Activated naive CD8-positive, alpha-beta T cell treated with anti-CD3 and anti-CD28 coated beads, Interleukin-2, amount 10 ng/mL, durations not matched to agents 7 days and 5 days (primary cell): ENCODE results near the gene PTPRD. TPM values are rescaled to one million over a fixed set of nuclear protein-coding genes. Genes with fewer than 3 reads are reported as not detected.

Experiments used
- ATAC-seq: fragments of 150-1000 bp; cut with Tn5 transposase; one replicate; pipeline ENCODE4 v1.10.0; 2021; ENCODE audit warnings: low read depth, moderate library complexity
- POLR2A ChIA-PET: fragments of 350-600 bp; sonication (Branson Sonifier 250); formaldehyde crosslinking; loops from one replicate; lab custom pipeline; 2021; ENCODE audit warnings: antibody characterized with exemption; lab: Charles Lee
- DNase-seq: peaks from one replicate; pipeline ENCODE4 v3.0.0; 2021
- H3K27ac Mint-ChIP-seq: one replicate; pipeline ENCODE4 v1.8.0; 2022; ENCODE audit warnings: mild to moderate bottlenecking, mixed read lengths
- H3K27me3 Mint-ChIP-seq: one replicate; pipeline ENCODE4 v1.8.0; 2022; ENCODE audit warnings: mild to moderate bottlenecking, moderate library complexity, mixed read lengths
- H3K36me3 Mint-ChIP-seq: one replicate; pipeline ENCODE4 v1.8.0; 2021; ENCODE audit warnings: mild to moderate bottlenecking, mixed read lengths
- H3K4me1 Mint-ChIP-seq: one replicate; pipeline ENCODE4 v1.8.0; 2021; ENCODE audit warnings: mixed read lengths
- H3K4me3 Mint-ChIP-seq: one replicate; pipeline ENCODE4 v1.8.0; 2022; ENCODE audit warnings: mild to moderate bottlenecking, moderate library complexity, mixed read lengths
- H3K9me3 Mint-ChIP-seq: one replicate; pipeline ENCODE4 v1.8.0; 2021; ENCODE audit warnings: mixed read lengths
- total RNA-seq, 2 experiments: library from RNA; stranded (reverse); gene quantifications; one replicate each; pipeline ENCODE4 v1.2.3, GENCODE V29; 2021

Gene PTPRD
- total RNA-seq, 2 experiments from 2014 or later = not detected

DNA sequence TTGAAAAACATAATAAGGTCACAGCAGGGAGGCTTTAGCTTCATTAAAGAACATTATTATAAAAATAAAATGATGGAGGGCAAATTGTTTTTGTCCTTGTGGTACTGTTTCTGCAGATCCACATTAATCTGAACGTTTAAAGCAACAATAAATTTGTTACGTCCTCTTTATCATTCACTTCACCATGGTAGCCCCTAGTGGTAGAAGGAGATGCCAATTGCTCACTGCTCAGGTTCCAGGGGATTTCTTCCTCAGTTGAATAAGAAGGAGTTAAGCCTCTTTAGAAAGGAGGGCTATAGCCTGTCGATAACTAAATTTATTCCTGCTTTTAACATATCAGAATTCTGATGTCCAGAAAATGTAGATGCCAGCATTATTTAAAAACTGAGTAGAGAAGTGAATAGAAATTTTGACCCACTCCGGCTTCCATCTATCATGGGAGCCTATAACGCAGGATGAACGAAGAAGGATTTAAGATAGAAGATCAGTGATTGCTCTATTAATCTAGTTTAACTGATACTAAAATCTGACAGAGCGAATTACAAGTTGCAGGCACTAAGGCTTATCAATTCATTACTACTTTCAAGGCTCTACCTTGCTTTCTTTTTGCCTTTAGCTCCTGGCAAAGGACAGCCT lies 692.3 kb downstream of the PTPRD start:
- H3K4me3 Mint-ChIP-seq = no peak overlapping the region
- DNase-seq = no peak
- no peak for ATAC-seq
- H3K27me3 Mint-ChIP-seq = no peaks in the 10 kb centered on the region
- no peaks in the 10 kb centered on the region for H3K36me3 Mint-ChIP-seq
- POLR2A ChIA-PET = no interaction called here
- H3K9me3 Mint-ChIP-seq = no peaks in the 10 kb centered on the region
- peaks cover 1% of the 10 kb centered on the region for H3K4me1 Mint-ChIP-seq
- no peak overlapping the region for H3K27ac Mint-ChIP-seq

DNA sequence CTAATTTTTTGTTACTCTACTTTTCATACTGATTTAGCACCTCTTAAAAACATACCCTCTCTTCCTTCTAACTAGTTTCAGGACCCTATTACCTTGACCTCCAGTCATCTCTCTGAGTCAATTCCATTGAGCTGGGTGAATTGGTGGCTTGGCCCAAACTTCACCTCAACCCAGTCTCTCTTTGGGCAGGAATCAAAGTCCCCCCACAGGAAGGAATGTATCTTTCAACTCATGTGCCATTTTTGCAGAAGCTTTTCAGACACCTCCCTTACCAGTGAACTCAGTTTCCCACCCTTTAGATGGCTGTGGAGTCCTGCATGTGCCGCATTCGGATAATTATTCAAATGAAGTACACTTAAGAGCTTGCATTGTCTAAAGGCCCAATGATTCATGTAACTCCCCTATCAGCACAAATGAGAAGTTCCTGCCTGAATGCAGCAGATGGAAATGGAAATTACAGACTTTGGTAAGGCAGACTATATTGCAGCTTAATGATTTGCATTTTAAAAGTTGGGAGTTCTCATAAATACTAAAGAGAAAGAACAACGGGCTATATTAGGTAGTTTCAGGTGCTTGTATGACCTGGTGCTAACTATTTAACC lies 693.5 kb downstream of the PTPRD start:
- Mint-ChIP-seq H3K36me3 (no peaks in the 10 kb centered on the region), H3K9me3 (no peaks in the 10 kb centered on the region), H3K27me3 (no peaks in the 10 kb centered on the region), H3K4me3 (no peak overlapping the region), H3K27ac (no peak overlapping the region), H3K4me1 (no peaks in the 10 kb centered on the region)
- DNase-seq (no peak), ATAC-seq (no peak)
- POLR2A ChIA-PET = no interaction called here

DNA sequence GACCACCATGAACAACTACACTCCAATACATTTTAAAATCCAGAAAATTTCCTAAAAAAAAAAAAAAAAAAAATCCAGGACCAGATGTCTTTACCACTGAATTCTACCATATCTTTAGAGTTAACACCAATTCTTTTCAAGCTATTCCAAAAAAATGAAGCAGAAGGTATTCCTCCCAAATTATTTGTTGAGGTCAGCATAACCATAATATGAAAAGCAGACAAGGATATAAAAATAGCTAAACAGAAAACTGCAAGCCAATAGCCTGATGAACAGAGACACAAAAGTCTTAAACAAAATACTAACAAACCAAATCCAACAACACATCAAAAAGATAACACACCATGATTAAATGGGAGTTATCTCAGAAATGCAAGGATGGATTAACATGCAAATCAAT lies 695.4 kb downstream of the PTPRD start:
- Mint-ChIP-seq H3K27me3 (no peaks in the 10 kb centered on the region), H3K36me3 (no peaks in the 10 kb centered on the region), H3K9me3 (no peaks in the 10 kb centered on the region), H3K27ac (no peak overlapping the region), H3K4me3 (no peak overlapping the region), H3K4me1 (no peaks in the 10 kb centered on the region)
- DNase-seq = no peak
- ATAC-seq = no peak
- POLR2A ChIA-PET = no interaction called here

DNA sequence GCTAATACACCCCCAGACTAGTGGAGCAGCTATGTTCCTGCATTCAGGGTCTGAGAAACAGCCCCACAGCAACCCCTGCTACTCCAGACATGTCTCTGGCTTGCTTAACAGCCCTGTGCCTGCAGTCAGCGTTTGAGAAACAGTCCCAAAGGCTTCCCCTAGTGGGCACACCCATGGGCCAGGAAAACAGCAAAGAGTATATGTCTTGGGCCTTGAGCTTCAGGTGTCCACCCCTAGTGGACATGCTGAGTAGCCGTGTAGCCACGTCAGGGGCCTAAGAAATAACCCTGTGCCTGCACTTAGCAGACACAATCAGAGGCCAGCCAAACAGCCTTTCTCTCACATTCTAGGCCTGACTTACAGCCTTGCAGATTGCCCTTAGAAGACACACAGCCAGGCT lies 698.6 kb downstream of the PTPRD start:
- Mint-ChIP-seq H3K4me1 (no peaks in the 10 kb centered on the region), H3K36me3 (no peaks in the 10 kb centered on the region), H3K27ac (no peak overlapping the region), H3K9me3 (no peaks in the 10 kb centered on the region), H3K4me3 (no peak overlapping the region), H3K27me3 (no peaks in the 10 kb centered on the region)
- no peak for ATAC-seq
- POLR2A ChIA-PET = no interaction called here
- no peak for DNase-seq

DNA sequence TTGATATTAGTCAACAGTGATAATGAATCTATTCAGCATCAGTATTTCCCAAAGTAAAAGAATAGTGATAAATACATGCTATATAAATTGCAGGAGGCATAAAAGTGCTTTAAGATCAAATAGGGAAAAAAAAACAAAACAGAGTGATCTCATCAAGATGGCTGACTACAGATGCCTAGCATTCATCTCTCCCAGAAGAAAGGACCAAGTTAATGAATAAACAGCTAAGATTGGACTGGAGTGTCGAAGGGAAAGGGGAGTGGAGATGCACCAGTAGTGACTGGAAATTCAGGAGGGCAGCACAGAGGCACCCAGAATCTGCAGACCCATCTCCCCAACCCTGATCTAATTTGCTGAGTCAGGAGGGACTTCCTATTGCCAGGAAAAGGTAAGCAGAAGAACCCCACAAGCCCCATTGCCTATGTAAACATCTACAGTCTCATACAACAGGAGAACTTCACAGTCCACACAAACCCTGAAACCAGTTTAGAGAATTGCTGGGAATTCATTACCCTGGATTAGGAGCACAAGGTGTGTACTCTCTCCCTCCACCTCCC lies 699.4 kb downstream of the PTPRD start:
- no peaks in the 10 kb centered on the region for H3K27me3 Mint-ChIP-seq
- H3K27ac Mint-ChIP-seq = no peak overlapping the region
- H3K36me3 Mint-ChIP-seq = no peaks in the 10 kb centered on the region
- POLR2A ChIA-PET = no interaction called here
- H3K9me3 Mint-ChIP-seq = no peaks in the 10 kb centered on the region
- H3K4me3 Mint-ChIP-seq = no peak overlapping the region
- no peak for ATAC-seq
- no peak for DNase-seq
- H3K4me1 Mint-ChIP-seq = no peaks in the 10 kb centered on the region

DNA sequence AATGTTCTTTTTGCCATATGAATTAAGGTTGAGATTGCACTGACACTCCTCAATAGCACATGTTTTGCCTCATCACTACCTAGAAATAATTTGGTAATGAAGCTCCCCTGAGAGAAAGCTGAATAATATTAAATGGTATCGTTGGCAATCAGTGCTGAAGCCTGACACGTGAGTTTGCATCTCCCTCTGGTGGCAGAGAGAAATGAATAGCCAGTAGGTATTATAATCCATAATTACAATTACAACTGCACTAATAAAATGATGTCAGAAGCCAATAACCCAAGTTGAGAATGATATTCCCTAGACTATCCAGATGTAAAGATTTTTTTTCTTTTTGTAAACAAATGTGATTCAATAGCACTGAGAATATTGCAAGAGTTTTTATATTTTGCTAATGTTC lies 700.3 kb downstream of the PTPRD start:
- Mint-ChIP-seq H3K27me3 (no peaks in the 10 kb centered on the region), H3K4me3 (no peak overlapping the region), H3K27ac (no peak overlapping the region), H3K9me3 (no peaks in the 10 kb centered on the region), H3K4me1 (no peaks in the 10 kb centered on the region), H3K36me3 (no peaks in the 10 kb centered on the region)
- ATAC-seq (no peak), DNase-seq (no peak)
- POLR2A ChIA-PET = no interaction called here

DNA sequence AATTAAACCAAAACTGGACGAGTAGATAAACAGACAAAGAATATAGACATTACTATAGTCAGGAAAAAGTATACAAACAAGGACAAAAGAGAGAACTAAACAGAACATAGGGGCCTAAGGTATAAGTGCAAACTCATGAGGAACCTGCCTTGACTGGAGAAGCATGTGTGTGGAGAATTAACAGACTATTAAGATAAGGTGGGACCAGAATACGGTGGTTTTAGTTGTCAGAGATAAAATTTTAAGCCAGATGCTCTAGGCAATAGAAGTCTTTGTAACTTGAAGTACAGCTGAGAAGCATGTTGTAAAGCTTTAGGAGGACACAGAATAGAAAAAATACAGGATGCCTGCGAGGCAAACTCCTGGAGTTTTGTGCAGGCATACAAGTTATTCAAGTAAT lies 707.1 kb downstream of the PTPRD start:
- ATAC-seq = no peak
- Mint-ChIP-seq H3K9me3 (no peaks in the 10 kb centered on the region), H3K36me3 (no peaks in the 10 kb centered on the region), H3K27me3 (no peaks in the 10 kb centered on the region), H3K4me3 (no peak overlapping the region), H3K4me1 (no peaks in the 10 kb centered on the region), H3K27ac (no peak overlapping the region)
- no peak for DNase-seq
- POLR2A ChIA-PET = no interaction called here

DNA sequence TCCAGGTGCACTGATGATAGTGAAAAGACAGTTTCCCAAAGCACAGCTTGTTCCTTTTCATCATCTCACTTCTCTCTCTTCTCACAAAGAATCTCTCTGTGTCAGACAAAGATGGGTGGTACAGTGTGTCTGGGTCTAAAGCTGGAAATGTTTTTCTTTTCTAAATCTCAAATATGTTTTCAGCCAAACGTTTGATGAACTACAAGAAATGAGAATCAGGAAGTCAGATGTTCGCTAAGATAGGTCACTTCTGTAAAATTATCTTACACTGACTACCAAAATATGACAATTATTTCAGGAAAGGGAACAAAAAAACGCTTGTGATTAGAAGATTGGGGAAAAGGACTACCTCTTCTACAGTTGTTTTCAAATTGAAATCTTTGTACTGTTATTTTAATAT lies 708.8 kb downstream of the PTPRD start:
- Mint-ChIP-seq H3K4me1 (no peaks in the 10 kb centered on the region), H3K27ac (no peak overlapping the region), H3K9me3 (no peaks in the 10 kb centered on the region), H3K4me3 (no peak overlapping the region), H3K36me3 (no peaks in the 10 kb centered on the region), H3K27me3 (no peaks in the 10 kb centered on the region)
- DNase-seq (no peak), ATAC-seq (no peak)
- POLR2A ChIA-PET = no interaction called here

DNA sequence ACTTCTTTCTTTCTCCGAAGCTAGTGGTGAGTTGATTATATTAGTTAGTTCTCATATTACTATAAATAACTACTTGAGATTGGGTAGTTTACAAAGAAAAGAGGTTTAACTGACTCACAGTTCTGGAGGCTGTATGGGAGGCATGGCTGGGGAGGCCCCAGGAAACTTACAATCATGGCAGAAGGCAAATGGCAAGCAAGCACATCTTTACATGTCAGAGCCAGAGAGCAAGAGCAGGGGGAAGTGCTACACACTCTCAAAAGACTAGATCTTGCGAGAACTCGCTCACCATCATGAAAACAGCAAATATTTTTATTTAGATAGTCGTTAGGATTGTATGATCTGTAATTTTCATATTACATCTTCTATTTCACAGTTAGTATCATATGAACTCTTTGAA lies 711.2 kb downstream of the PTPRD start:
- no peaks in the 10 kb centered on the region for H3K9me3 Mint-ChIP-seq
- ATAC-seq (no peak), DNase-seq (no peak)
- H3K4me3 Mint-ChIP-seq = no peak overlapping the region
- no peaks in the 10 kb centered on the region for H3K4me1 Mint-ChIP-seq
- no peaks in the 10 kb centered on the region for H3K36me3 Mint-ChIP-seq
- POLR2A ChIA-PET = no interaction called here
- no peak overlapping the region for H3K27ac Mint-ChIP-seq
- no peaks in the 10 kb centered on the region for H3K27me3 Mint-ChIP-seq

DNA sequence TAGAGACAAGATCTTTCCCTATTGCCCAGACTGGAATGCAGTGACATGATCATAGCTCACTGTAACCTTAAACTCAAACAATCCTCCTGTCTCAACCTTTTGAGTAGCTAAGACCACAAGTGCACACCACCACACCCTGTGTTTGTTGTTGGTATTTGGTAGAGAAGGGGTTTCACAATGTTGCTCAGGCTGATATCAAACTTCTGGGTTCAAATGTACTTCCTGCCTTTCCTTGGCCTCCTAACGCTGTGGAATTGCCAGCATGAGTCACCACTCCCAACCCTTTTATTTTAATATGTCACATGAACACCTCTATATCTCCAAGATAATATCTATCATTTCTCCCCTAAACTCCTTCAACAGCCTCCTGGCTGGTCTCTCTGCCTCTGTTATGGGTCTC lies 719.0 kb downstream of the PTPRD start:
- POLR2A ChIA-PET = no interaction called here
- Mint-ChIP-seq H3K27me3 (no peaks in the 10 kb centered on the region), H3K4me1 (no peaks in the 10 kb centered on the region), H3K4me3 (no peak overlapping the region), H3K36me3 (no peaks in the 10 kb centered on the region), H3K27ac (no peak overlapping the region), H3K9me3 (peaks cover 1% of the 10 kb centered on the region)
- ATAC-seq = no peak
- DNase-seq = no peak

DNA sequence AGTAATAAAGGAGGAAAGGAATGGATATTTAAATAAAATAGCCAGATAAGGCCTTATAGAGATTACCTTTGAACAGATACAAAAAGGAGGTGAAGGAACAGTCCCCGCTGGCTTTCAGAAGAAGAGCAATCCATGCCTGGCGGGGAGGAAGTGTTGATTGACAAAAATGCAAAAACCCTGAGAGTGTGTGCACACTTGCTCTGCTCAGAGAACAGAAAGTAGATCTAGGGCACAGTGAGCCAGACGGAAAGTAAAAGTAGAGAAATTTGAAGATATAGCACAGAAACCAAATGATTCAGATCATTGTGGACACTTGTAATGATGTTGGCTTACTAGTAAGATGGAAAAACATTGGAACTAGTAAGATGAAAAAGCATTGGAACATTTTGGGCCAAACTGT lies 720.6 kb downstream of the PTPRD start:
- Mint-ChIP-seq H3K4me1 (no peaks in the 10 kb centered on the region), H3K4me3 (no peak overlapping the region), H3K27me3 (no peaks in the 10 kb centered on the region), H3K27ac (no peak overlapping the region), H3K9me3 (peaks cover 1% of the 10 kb centered on the region), H3K36me3 (no peaks in the 10 kb centered on the region)
- ATAC-seq (no peak), DNase-seq (no peak)
- POLR2A ChIA-PET = no interaction called here

DNA sequence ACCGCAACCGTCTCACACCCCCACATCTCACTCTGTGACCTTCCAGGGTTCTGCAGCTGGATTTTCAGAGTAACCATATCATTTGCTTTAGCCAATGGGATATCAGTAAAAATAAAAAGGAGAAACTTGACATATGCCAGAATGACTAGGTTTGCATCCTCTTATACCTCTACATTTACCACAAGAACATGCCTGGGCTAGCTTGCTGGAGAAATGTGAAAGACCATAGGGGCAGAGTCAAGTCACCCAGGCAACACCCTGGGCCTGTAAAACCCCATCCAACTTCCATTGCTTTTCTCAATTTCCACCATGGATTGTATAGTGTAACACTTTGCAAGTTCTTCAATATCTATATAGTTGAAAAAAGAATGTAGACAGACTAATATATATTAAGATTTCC lies 731.1 kb downstream of the PTPRD start:
- no peaks in the 10 kb centered on the region for H3K36me3 Mint-ChIP-seq
- POLR2A ChIA-PET = no interaction called here
- peaks cover 2% of the 10 kb centered on the region for H3K9me3 Mint-ChIP-seq
- no peaks in the 10 kb centered on the region for H3K27me3 Mint-ChIP-seq
- DNase-seq (no peak), ATAC-seq (no peak)
- no peaks in the 10 kb centered on the region for H3K4me1 Mint-ChIP-seq
- no peak overlapping the region for H3K27ac Mint-ChIP-seq
- H3K4me3 Mint-ChIP-seq = no peak overlapping the region

DNA sequence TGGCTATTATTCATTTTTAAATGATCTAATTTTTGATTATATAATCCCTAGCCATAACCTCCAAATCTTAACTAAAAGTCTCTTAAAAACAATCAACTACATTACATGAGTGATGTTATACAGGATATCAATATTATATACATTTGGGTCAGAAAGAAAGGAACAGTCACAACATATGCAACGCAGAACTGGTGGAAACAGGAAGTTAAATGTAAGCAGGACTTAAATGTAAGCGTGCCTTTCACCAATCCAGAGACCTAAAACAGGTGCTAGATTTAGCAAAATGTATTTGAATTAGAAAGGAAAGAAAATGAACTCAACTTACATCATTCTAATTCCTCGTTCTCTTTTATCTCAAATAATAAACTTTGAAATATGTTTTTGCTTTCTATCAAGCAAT lies 738.5 kb downstream of the PTPRD start:
- Mint-ChIP-seq H3K4me3 (no peak overlapping the region), H3K27me3 (no peaks in the 10 kb centered on the region), H3K36me3 (no peaks in the 10 kb centered on the region), H3K27ac (no peak overlapping the region), H3K9me3 (no peaks in the 10 kb centered on the region), H3K4me1 (no peaks in the 10 kb centered on the region)
- ATAC-seq (no peak), DNase-seq (no peak)
- POLR2A ChIA-PET = no interaction called here

DNA sequence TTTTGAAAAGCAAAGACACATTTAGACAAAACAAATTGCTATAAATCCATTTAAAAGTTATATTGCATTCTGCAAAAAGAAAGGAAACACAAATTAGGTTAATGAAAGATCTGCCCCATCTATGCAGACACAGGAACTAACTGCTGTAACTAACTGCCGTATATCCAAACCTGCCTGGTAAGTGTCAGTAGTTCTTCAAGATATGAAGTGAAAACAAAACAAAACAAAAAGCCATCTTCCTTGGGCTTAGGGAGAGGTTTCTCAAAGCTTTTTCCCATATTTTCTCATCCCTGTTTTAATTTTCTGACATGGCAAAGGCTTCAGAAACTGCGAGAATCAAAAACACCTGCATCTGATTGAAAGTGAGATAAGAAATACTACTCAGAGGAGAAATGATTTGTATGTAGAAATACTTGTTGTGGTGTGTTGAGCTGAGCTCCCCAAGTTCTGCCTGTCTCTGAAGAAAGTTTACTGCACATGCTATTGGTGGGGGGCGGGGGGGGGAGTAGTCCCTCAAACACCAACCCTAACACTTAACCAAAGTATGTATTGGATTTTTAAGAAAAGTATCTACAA lies 750.5 kb downstream of the PTPRD start:
- ATAC-seq (no peak), DNase-seq (no peak)
- H3K4me3 Mint-ChIP-seq = no peak overlapping the region
- POLR2A ChIA-PET = no interaction called here
- no peaks in the 10 kb centered on the region for H3K27me3 Mint-ChIP-seq
- no peaks in the 10 kb centered on the region for H3K4me1 Mint-ChIP-seq
- no peaks in the 10 kb centered on the region for H3K36me3 Mint-ChIP-seq
- H3K27ac Mint-ChIP-seq = no peak overlapping the region
- no peaks in the 10 kb centered on the region for H3K9me3 Mint-ChIP-seq
